Measurements from ENCODE around the gene ASMTL. TPM values are rescaled to one million over a fixed set of nuclear protein-coding genes. Genes with fewer than 3 reads are reported as not detected.
"Not testable (repeated sequence)": the region's sequence is repeated elsewhere in the genome, so short reads cannot be mapped to it uniquely, and the experiment has no call there.

Gene ASMTL
- 13.5 TPM for total RNA-seq (ENCODE audit: insufficient read depth, low replicate concordance)

GRCh38 chrX:1452516-1453394 lies at the start of gene ASMTL:
ASMTL (minus strand) TSS chrX:1452909; CDS start chrX:1452840, 69 bp downstream.
- DNase-seq (ENCODE audit: low spot score), result peak; percentile 100

DNA sequence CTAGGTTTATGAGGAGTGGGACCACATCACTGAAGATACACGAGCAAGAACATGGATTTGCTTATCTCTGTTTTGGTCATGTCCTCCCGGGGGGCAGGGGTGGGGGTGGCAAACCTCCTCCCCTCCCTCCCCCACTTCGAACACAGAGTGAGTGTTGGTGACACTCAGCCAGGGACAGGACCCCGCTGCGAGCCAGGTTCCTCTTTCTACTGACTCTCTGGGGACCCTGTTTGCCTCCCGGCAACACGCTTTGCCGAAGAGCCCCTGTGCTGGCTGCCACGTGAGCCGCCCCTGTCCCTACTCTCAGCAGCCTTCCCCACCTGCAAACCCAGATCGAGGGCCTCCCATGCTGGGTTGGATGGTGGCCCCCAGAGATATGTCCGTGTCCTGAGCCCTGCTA lies 49.5 kb upstream of the ASMTL start:
- no peak for DNase-seq (ENCODE audit: low spot score)

GRCh38 chrX:1500701-1501624 lies 48.3 kb upstream of the ASMTL start:
- no peak for DNase-seq (ENCODE audit: low spot score)

- no peak for DNase-seq (ENCODE audit: low spot score)
Observed at GRCh38 chrX:1496076-1496475, 43.4 kb upstream of the ASMTL start.

GRCh38 chrX:1493877-1494510 lies 41.3 kb upstream of the ASMTL start:
- DNase-seq (ENCODE audit: low spot score), result peak; percentile 14

- DNase-seq (ENCODE audit: low spot score), result no peak
Observed at GRCh38 chrX:1493412-1493811, 40.7 kb upstream of the ASMTL start.

GRCh38 chrX:1492421-1493012 lies 39.8 kb upstream of the ASMTL start:
- DNase-seq (ENCODE audit: low spot score), result no peak

GRCh38 chrX:1491851-1492349 lies 39.2 kb upstream of the ASMTL start:
- DNase-seq (ENCODE audit: low spot score), result no peak

- not testable (repeated sequence) for DNase-seq (ENCODE audit: low spot score)
Observed at GRCh38 chrX:1491248-1491647, 38.5 kb upstream of the ASMTL start.

DNA sequence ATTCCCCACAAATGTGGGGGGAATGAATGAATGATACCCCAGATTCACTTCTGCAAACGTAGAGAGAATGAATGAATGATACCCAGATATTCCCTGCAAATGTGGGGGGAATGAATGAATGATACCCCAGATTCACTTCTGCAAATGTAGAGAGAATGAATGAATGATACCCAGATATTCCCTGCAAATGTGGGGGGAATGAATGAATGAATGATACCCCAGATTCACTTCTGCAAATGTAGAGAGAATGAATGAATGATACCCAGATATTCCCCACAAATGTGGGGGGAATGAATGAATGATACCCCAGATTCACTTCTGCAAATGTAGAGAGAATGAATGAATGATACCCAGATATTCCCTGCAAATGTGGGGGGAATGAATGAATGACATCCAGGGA lies 38.0 kb upstream of the ASMTL start:
- DNase-seq (ENCODE audit: low spot score), result not testable (repeated sequence)

DNA sequence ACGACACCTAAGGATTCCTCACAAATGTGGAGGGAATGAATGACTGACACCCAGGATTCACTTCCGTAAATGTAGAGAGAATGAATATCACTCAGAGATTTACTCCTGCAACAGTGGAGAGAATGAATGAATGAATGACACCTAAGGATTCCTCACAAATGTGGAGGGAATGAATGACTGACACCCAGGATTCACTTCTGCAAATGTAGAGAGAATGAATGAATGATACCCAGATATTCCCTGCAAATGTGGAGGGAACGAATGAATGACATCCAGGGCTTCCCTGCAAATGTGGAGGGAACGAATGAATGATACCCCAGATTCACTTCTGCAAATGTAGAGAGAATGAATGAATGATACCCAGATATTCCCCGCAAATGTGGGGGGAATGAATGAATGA lies 36.6 kb upstream of the ASMTL start:
- DNase-seq (ENCODE audit: low spot score), result not testable (repeated sequence)

DNA sequence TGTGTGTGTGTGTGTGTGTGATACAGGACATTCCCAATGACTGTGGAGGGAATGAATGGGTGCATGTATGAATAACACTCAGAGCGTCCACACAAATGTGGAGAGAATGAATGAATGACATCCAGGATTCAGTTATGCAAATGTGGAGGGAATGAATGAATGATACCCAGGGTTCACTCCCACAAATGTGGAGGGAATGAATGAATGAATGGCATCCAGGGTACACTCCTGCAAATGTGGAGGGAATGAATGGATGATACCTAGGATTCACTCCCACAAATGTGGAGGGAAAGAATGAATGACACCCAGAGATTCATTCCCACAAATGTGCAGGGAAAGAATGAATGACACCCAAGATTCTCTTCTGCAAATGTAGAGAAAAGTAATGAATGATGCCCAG lies 36.0 kb upstream of the ASMTL start:
- no peak for DNase-seq (ENCODE audit: low spot score)

- DNase-seq (ENCODE audit: low spot score), result no peak
Observed at GRCh38 chrX:1488141-1488540, 35.4 kb upstream of the ASMTL start.

DNA sequence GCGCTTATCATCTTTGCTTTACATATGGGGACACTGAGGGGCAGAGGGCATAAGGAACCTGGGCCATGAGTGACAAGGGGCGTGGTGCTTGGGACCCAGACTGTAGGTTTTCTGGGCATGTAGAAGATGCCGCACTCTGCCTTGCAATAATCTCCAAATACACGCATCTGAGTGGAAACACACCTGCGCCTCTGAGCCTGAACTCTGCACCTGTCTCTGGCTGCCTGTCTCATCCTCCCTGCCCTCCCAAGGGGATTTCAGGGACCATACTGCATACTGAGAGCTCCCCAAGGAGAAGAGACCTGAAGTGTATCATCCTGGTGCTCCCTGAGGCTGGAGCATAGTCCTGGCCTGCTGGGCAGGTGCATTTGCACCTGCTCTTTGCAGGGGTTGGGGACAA lies 34.7 kb upstream of the ASMTL start:
- DNase-seq (ENCODE audit: low spot score), result no peak

DNA sequence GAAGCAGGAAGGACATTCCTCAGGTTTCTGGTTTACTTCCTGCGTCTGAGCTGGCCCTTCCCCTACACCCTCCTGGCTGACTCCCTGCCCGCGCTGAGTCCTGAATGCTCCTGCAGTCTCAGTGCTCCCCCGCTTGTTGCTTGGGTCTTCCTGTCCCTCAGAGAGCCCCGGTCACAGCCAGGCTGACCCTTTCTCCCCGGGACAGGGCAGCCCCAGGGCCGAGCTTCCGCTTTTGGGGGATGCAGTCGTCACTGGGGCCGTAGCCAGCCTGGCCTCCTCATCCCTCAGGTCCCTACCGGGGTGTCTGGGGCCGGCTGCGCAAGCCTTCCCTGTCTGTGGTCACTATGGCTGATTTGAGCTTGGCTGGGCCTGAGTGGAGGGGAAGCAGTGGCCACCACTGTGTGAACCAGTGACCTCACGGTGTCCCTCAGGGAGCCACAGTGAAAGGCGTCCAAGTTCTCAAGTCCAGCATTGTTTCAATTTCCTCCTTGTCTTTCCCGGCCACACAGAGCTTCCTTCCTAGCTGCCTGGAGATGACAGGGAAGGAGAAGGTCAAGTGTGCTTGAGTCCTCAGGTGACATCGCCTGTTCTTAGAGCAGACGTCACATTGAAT lies 34.1 kb upstream of the ASMTL start:
- DNase-seq (ENCODE audit: low spot score), result no peak

- DNase-seq (ENCODE audit: low spot score), result no peak
Observed at GRCh38 chrX:1486177-1486576, 33.5 kb upstream of the ASMTL start.

- no peak for DNase-seq (ENCODE audit: low spot score)
Observed at GRCh38 chrX:1485033-1485432, 32.3 kb upstream of the ASMTL start.

DNA sequence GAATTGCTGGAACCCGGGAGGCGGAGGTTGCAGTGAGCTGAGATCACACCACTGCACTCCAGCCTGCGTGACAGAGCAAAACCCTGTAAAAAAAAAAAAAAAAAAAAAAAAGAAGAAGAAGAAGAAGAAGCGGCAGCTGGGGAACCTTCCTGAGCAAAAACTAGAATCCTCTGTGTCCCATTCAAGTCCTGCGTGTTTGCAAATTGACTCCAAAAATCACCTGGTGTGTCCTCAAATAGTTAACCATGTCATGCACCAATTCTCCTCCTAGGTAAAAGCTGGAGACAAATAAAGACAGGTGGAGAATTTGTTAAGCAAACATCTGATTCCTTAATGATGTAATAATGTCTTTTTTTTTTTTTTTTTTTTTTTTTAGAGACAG lies 31.9 kb upstream of the ASMTL start:
- DNase-seq (ENCODE audit: low spot score), result no peak

GRCh38 chrX:1483843-1484637 lies 31.3 kb upstream of the ASMTL start:
- no peak for DNase-seq (ENCODE audit: low spot score)

GRCh38 chrX:1482530-1482928 lies 29.8 kb upstream of the ASMTL start:
- not testable (repeated sequence) for DNase-seq (ENCODE audit: low spot score)
